A673 (cell line): ENCODE measurements around the gene TMEM45A.

Experiments used
- CTCF ChIP-seq: fragments of 300-800, 200-600 bp; sonication (generic); conservative IDR thresholded peaks from 2 replicates; pipeline ENCODE4 v1.5.1; 2017; ENCODE audit warnings: low read depth, mild to moderate bottlenecking, antibody characterized with exemption, low read length, moderate library complexity, mixed read lengths
- EZH2 ChIP-seq: fragments of 200-600 bp; sonication (generic); IDR thresholded peaks from 2 replicates; pipeline ENCODE4 v1.6.1; 2017; ENCODE audit warnings: borderline replicate concordance, low read depth, mild to moderate bottlenecking, mixed read lengths, antibody characterized with exemption, low read length; ENCODE audit not compliant: poor library complexity, severe bottlenecking

GRCh38 chr3:100614941-100615340 is 122.5 kb downstream of the TMEM45A start:
- TF ChIP-seq CTCF (no peak), EZH2 (no peak)
